LNCaP clone FGC (cell line): ENCODE data around the gene YTHDF2.
A peak's percentile ranks its signal among the peaks of the same experiment; 100 is the strongest.
"Not testable (repeated sequence)": the region's sequence is repeated elsewhere in the genome, so short reads cannot be mapped to it uniquely, and the experiment has no call there.

Source experiments
- DNase-seq: peaks from one replicate; pipeline ENCODE4 v3.0.0-alpha.2; 2011; ENCODE audit warnings: low read depth
- H3K4me3 ChIP-seq: 2 replicates; pipeline ENCODE4 v1.5.1; 2011; ENCODE audit warnings: mild to moderate bottlenecking, low read depth, low read length, control low read depth
- CTCF ChIP-seq: IDR thresholded peaks from 2 replicates; pipeline ENCODE4 v1.5.1; 2012; ENCODE audit warnings: mild to moderate bottlenecking; ENCODE audit not compliant: control insufficient read depth, insufficient read depth; ENCODE audit errors: extremely low read depth

Gene YTHDF2

GRCh38 chr1:28736450-28737306, at the start of gene YTHDF2:
YTHDF2 (plus strand) TSS chr1:28736940; CDS start chr1:28737121, 181 bp downstream.
- peak; percentile 80 for DNase-seq
- peak; percentile 79 for TF ChIP-seq CTCF
- H3K4me3 ChIP-seq, result peak within 1 kb of the TSS; percentile 78

DNA sequence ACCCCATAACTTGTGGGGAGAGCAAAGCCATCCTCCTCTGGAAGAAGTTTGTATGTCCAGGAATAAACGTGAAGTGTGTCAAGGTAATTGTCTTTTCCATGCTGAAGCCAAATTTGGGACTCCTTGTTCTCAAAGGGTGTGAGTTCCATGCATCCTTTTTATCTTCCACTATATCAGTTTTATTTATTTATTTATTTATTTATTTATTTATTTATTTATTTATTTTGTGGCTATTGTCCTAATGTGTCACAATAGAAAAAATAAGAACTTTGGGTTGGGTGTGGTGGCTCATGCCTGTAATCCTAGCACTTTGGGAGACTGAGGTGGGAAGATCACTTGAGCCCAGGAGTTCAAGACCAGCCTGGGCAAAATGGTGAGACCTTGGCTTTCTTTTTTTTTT, 45.1 kb upstream of the YTHDF2 start:
- not testable (repeated sequence) for DNase-seq, H3K4me3 ChIP-seq

DNA sequence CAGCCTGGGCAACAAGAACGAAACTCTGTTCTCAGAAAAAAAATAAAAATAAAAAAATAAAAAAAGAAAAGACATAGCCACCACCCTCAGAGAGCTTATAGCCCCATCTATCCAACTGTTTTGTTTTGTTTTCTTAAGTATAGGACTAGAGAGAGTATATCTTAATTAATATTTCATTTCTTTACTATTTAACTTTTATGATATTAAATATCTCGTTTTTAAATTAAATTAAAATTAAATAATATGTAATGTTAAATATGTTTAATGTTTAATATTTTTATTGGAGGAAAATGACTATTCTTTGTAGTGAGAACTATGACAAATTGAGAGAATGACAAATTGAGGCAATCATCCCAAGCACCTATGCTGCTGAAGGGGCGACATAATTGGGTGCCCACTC, 33.1 kb upstream of the YTHDF2 start:
- no peak overlapping the region for H3K4me3 ChIP-seq
- no peak for DNase-seq
- no peak for TF ChIP-seq CTCF

GRCh38 chr1:28716336-28716735, 20.4 kb upstream of the YTHDF2 start:
- no peak for TF ChIP-seq CTCF
- H3K4me3 ChIP-seq, result no peak overlapping the region
- DNase-seq, result no peak

GRCh38 chr1:28718166-28718565, 18.6 kb upstream of the YTHDF2 start:
- TF ChIP-seq CTCF, result no peak
- no peak for DNase-seq

DNA sequence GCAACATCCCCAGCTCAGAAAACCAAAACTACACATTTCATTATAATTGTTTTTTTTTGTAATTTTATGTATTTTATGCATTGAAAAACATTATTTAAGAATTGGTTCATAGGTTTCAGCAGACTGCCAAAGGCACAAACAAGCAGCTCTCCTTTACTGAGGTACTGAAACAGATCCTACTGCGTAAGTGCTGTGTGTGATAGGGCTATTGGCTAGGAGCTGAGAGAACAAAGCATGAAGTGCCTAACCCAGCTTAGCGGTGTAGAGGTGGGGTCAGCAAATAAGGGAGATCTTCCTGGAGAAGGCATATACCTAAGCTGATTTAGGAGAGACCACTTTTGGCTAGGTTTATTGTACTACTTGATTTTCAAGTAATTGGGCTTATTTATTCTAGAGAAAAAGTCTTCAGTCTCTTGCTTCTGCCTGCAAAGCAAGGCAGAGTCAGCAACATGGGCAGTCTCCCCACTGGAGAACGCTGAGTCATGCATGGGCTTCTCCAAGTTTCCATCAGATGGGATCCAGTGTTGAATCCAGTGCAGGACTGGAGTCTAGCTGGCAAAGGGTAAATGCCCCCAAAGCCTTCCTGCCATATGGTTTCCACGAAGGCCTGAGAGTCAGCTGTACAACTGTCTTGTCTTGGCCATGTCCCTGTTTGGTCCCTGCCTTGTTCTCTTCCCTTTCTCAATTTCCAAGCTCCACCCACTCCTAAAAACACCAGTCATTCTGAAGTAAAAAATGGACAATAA, 18.0 kb upstream of the YTHDF2 start:
- DNase-seq, result no peak
- no peak overlapping the region for H3K4me3 ChIP-seq
- no peak for TF ChIP-seq CTCF

More at GRCh38 chr1:28718166-28718565, 18.6 kb upstream of the YTHDF2 start:
- H3K4me3 ChIP-seq, result no peak overlapping the region

- no peak overlapping the region for H3K4me3 ChIP-seq
- TF ChIP-seq CTCF, result no peak
- no peak for DNase-seq
Measured at GRCh38 chr1:28719332-28719619, 17.5 kb upstream of the YTHDF2 start.
